Measurements from ENCODE around the gene SLC17A9.
"Not testable (repeated sequence)": the region's sequence is repeated elsewhere in the genome, so short reads cannot be mapped to it uniquely, and the experiment has no call there.

The SLC17A9 gene

DNA sequence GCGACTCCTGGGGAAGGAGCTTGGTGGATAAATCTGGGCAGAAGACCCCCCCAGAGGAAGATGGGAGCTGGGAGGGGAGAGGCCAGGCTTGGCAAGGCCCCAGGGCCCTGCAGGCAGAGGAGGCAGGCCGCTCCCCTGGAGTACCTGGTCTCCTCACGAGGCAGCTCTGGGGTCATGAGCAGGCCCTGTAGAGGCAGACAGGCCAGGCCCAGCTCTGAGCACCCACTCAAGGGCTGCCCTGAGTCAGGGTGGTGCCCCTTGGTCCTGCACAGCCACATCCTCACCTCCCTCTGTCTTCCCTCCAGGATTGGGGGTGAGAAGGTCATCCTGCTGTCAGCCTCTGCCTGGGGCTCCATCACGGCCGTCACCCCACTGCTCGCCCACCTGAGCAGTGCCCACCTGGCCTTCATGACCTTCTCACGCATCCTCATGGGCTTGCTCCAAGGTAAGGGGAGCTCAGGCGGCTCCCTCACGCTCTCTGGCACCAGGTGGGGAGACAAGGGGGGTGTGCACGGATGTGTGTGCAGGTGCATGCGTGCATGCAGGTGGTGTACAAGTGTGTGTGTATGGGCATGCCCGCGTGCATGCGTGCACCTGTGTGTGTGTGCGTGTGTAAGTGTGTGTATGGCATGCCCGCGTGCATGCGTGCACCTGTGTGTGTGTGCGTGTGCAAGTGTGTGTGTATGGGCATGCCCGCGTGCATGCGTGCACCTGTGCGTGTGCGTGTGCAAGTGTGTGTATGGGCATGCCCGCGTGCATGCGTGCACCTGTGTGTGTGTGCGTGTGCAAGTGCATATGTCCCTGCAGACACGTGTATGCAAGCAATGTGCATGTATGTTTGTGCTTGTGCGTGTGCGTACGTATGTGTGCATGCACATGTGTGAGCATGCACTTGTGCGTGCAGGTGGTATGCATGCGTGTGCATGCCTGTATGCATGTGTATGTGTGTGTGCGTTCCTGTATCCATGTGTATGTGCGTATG, 4.9 kb downstream of the SLC17A9 start:
- DNase-seq, result no peak

DNA sequence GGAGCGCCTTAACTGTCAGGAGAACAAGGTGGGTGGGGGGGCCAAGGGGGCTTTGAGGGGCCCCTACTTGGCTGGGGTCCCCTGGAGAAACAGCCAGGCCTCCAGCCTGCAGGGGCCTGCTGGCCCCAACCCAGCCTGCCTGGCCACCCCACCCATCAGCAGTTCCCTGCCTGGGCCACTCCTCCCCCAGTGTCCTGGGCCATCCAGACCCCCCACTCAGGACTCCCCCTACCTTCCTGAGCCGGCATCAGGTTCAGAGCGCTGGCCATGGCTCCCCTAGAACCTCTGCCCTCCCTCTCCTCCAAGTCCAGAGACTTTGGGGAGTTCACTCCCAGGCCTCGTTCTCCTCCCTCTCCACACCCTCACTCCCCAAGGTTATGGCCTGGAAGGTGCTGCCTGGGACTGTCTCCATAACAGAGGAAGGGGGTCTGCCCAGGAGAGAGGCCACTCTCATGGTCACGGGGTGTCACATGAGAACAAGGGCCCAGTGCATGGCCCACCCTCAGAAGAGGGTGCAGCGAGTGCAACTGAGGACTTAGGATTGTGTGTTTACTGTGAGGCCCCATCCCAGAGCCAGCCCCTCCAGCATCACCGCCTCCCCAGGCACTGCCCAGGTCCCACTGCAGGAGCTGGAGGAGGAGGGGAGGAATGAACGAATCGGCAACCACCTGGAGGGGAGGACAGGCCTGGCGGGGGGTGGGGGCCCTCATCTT, 6.0 kb downstream of the SLC17A9 start:
- DNase-seq, result no peak

DNA sequence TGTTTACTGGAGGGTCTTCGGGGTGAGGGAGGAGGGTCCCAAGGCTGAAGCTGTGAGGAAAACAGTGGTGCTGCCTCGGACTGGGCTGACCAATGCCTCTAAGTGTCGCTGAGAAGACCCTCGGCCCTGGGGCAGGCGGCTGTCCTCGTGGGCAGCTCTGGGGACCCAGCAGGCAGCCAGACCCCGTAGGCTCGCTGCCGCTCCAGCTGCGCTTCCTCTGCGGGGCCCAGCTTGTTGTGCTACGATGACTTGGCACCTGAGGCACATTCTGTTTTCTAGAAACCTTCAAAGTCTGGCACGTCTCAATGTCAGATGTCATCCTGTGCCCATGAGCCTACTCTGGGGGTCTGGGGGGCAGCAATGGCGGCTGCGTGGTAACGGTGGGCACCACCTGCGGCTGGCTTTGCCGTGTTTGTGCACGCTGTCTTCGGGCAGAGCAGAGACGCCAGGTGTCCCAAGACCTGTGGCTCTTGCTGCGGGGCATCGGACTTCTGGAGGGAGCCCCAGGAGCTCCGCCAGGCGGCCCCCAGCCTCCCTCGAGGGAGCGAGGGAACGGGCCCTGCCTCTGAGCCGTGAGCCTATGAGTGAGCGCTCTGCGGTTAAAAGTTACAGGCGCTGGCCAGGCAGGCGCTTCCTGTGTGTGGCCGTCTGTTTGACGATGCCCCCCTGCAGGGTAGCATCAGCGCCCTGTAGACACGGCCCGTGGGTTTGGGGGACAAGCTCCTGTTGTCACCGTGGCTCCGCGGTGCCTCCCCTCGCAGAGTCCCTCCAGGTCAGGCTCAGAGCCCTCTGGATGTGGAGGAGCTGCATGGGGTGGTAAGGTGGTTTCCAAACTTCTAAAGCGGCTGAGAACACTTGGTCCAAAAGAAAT, 6.8 kb downstream of the SLC17A9 start:
- DNase-seq, result no peak

DNA sequence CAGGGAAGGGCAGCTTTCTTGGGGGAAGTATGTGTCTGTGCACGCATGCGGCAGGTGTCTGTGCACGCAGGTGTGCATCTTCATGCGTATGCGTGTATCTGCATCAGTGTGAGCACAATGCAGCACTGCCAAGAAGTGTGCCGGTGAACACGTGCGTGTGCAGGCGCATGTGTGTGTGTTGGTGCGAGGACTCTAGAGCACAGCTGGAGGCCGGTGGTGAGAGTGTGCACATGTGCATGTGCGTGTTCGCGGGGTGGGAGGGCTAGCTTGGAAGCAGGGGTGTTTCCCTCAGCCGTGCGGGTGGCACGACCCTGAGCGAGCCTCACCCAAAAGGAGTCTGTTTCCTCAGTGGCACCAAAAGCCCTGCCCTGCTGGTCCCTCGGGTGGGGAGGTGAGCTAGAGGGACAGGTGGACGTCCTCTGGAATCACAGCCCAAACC, 7.5 kb downstream of the SLC17A9 start:
- no peak for DNase-seq

DNA sequence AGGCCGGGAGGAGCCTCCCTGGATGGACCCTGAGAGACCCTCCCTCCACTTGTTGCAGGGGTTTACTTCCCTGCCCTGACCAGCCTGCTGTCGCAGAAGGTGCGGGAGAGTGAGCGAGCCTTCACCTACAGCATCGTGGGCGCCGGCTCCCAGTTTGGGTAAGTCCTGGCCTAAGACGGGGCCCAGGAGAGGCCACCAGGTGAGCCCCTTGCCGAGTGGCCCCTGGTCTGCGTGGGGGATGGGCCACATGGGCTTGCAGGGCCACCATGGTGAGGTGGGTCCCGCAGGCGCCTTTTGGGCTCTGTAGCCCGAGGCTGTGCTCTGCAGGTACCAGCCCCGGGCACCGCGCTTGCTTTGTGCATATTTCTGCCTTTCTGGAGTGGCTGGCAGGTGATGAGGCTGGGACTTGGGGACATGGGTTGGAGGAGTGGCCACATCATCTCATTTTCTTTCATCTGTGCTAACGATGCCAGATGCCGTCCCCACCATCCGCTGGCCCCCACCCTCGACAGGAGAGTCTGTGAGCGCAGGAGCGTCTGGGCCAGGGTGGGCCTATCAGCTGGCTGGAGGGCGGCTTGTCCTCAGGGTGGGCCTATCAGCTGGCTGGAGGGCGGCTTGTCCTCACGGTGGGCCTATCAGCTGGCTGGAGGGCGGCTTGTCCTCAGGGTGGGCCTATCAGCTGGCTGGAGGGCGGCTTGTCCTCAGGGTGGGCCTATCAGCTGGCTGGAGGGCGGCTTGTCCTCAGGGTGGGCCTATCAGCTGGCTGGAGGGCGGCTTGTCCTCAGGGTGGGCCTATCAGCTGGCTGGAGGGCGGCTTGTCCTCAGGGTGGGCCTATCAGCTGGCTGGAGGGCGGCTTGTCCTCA, 8.2 kb downstream of the SLC17A9 start:
- DNase-seq, result not testable (repeated sequence)

- DNase-seq, result no peak
Observed at GRCh38 chr20:62961310-62961783, 8.8 kb downstream of the SLC17A9 start.

- no peak for DNase-seq
Observed at GRCh38 chr20:62961799-62962198, 9.3 kb downstream of the SLC17A9 start.

DNA sequence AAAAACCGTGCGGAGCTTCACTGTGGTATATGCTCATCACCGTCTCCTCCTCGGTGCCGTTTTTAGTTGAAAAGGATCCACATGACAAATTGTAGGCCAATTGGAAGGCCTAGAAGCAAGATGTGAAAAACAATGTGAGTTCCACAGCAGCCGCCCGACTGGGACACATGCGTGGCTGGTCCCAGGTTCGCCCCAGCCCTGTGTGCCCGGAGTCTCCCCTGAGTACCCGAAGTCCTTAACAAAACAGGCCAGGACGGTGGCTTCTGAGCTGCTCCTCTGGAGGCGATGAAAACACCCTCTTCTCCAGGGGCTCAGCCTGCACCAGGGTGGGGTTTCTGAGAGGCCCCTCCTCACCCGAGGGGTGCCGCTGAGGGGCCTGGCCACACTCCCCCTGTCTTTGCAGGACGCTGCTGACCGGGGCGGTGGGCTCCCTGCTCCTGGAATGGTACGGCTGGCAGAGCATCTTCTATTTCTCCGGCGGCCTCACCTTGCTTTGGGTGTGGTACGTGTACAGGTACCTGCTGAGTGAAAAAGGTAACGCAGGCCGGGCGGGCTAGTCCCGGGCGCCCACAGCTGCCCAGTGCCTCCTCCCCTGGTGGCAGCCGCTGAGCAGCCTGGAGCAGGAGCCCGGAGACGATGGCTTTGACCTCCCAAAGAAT, 9.8 kb downstream of the SLC17A9 start:
- no peak for DNase-seq

DNA sequence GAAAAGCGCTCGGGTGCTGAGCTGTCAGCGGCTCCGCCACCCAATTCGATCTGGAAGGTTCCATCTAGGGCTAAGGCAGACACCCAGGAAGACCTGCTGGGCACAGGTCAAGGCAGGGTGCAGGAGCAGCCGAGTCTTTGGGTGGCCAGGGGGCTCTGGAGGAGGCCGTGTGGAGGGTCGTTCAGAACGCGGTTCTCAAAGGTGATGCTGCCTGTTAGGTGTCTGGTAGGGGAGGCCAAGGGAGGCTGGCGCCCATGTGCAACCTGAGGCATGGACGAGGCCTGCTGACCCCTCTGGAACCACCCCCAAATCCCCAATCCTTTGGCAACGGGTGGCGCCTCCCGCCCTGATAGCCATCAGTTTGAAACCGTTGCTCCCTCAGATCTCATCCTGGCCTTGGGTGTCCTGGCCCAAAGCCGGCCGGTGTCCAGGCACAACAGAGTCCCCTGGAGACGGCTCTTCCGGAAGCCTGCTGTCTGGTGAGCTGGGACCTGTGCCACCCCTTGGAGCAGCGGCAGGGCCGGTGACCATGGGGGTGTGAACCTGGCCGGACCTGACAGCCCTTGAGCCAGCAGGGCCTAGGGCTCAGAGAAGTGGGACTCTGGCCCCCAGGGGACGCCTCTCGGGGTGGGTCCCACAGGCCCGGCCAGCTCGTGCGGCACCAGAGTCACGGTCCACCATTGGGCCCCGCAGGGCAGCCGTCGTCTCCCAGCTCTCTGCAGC, 10.5 kb downstream of the SLC17A9 start:
- DNase-seq, result no peak

DNA sequence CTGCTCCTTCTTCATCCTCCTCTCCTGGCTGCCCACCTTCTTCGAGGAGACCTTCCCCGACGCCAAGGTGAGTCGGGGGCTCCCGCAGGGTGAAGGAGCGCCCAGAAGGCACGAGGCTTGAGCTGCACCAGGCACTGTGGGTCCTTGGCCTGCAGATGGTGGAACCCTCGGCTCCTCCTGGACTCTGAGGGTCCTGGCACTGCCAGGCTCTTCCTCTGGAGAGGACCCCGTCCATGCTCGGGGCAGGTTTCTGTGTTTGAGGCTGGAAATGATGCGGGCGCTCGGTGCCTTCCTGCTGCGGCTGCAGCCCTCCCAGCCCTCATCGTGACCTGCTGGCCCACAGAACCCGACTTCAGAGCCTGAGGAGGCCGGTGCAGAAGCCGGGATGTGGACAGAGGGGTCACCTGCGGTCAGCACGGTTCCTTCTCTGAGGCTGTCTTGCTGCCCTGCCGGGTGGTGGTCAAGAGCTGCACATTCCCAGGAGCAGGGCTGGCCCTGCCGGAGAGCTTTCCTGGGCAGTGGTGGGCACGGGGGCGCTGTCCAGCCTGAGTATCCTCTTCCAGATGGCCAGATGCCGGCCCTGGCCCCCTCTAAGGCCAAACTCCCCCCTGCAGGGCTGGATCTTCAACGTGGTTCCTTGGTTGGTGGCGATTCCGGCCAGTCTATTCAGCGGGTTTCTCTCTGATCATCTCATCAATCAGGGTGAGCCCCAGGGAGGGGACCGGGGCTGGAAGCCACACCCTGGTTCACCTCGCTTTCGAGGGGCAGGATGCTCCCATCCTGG, 11.3 kb downstream of the SLC17A9 start:
- no peak for DNase-seq

DNA sequence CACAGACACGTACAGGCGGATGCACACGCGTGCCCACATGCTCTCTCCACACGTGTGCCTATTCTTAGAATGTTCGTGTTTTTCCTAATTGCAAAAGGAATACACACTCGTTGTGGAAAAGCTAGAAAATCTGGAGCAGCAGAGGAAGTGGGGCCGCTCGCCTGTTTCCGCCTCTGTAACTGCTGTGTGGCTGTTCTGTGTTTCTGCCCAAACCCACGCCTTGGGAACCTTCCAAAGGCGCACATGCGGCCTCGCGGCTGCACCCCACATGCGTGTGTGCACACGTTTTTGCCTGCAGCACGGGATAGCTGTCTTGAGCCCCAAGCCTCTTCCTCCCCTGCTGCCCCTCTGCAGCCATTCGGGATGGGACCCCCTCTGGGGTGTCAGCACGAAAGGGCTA, 12.2 kb downstream of the SLC17A9 start:
- DNase-seq, result no peak

DNA sequence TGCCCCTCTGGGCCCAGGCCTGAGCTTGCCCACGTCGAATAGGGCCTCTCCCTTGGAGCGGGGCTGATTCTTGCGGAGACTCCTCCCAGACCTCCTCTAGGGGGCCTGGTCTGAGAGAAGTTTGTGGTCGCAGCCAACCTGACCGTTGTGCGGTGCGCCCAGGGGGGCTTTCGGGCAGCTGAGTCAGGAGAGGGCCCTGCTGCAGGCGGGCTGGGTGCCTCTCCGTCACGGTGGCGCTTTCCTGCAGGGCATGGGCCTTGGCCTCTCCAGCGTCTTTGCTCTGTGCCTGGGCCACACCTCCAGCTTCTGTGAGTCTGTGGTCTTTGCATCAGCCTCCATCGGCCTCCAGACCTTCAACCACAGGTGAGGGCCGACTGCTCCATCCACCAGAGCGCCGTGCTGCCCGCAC, 12.9 kb downstream of the SLC17A9 start:
- no peak for DNase-seq

DNA sequence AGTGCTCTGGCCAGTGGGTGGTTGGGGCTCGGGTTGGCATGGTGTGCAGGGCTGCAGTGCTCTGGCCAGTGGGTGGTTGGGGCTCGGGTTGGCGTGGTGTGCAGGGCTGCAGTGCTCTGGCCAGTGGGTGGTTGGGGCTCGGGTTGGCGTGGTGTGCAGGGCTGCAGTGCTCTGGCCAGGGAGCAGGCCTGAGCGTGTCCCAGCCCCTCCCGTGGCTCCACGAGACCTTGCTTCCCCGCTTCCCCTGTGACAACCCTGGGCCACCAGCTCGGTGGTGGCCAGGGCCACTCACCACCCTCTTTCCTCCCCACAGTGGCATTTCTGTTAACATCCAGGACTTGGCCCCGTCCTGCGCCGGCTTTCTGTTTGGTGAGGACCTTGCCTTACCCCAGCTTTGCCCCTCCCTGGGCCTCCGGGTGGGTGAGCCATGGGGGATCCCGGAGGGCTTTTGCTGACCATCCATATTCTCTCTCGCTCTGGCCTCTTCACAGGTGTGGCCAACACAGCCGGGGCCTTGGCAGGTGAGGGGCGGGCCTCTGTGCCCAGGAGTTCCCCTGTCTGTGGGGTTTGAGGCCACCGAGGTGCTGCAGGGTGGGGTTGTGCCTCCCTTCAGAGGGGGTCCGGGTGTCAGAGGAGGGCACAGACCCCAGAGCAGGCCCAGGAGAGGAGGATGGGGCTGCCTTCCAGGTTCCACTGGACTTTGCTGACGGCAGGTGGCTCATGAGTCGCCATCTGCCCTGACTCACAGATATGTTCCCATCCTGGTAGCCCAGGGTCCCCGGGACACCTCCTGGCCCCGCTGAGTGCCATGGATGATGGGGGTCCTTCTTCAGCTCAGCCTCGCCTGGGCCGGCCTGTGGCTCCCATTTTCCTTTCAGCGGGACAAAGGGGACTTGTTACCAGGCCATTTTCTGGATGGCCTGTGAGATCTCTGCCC, 14.0 kb downstream of the SLC17A9 start:
- no peak for DNase-seq

DNA sequence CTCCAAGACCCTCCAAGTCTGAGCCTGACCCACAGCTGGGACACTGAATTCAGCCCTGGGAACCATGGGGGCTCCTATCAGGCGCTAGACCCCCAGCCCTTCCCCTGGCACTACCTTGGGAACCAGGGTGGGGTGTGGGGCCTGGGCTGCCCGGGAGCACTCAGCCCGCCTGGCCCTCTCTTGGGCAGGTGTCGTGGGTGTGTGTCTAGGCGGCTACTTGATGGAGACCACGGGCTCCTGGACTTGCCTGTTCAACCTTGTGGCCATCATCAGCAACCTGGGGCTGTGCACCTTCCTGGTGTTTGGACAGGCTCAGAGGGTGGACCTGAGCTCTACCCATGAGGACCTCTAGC, 14.6 kb downstream of the SLC17A9 start:
- no peak for DNase-seq

- no peak for DNase-seq
Observed at GRCh38 chr20:62967628-62968351, 15.3 kb downstream of the SLC17A9 start.

DNA sequence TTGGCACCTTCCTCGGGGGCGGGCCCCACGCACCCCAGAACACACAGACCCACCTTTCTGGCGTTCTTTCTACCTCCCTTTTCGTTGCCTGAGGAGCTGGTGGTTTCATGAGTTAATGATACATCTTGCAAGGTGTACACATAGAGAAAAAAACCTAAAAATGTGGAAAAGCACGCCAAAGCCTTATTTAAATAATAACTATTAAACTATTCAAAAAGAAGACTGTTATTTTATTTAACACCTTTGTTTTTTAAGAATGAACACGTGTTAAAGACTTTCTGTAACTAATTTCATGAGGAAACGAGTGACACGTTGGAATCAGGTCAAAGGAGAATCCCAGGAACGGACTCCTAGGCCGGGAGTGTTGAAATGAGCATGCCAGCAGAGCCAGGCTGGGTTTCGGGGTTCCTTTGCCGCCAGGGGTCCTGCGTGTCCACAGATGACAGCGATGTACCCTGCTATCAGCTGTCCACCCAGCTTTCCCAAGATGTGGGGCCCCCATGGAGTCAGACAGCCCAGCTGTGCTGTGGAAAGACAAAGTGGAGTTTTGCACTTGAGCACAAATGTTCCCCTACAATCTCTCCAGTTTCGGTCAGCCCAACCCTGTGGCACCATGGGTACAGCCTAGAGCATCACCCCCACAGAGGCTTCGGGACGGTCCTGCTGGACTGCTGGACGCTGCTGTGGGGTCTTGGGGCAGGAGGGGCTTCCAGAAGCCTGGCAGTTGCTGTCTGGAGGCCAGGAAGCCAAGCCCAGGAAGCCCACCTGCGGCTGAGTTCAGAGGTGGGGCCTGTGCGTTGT, 16.1 kb downstream of the SLC17A9 start:
- DNase-seq, result no peak

- DNase-seq, result no peak
Observed at GRCh38 chr20:62969179-62969760, 16.8 kb downstream of the SLC17A9 start.

All from stimulated activated CD4-positive, alpha-beta T cell treated with anti-CD3 and anti-CD28 coated beads, Interleukin-4, amount 100 ng/mL, for 1 hour (primary cell).